Measurements from ENCODE around the gene BCL2L14. TPM values are rescaled to one million over a fixed set of nuclear protein-coding genes. Genes with fewer than 3 reads are reported as not detected.

Gene BCL2L14
- total and polyA plus RNA-seq, 2 of the 4 experiments (the other 2 are of a cell fraction): not detected

- Histone ChIP-seq H4K8ac (ENCODE audit: low read depth in 2 of 2, low read length in 2 of 2) (no peak overlapping the region), H3K18ac (ENCODE audit: low read depth, low read length) (no peak overlapping the region), H3K4me3 (ENCODE audit: insufficient read depth, low read depth, low read length) (no peak overlapping the region), H3K9me1 (ENCODE audit: insufficient read depth, low read length) (no peaks in the 10 kb centered on the region; the same call in 1 of the 2 replicates), H3K23ac (ENCODE audit: low read depth, low read length) (no peak overlapping the region), H3K14ac (replicated peaks; ENCODE audit: low read depth, low read length) (no peak overlapping the region), H3K56ac (ENCODE audit: extremely low read depth, insufficient read depth, low read length) (no peak overlapping the region), H2AFZ (replicated peaks; ENCODE audit: low read length, poor library complexity) (no peak overlapping the region), H4K91ac (ENCODE audit: insufficient read depth, low read depth, low read length) (no peak overlapping the region), H2AK9ac (replicated peaks; ENCODE audit: low read depth, low read length, poor library complexity) (no peak overlapping the region), H3K4me2 (ENCODE audit: low read depth, low read length) (no peak overlapping the region), H3K36me3 (ENCODE audit: control insufficient read depth, insufficient read depth, low read length) (peaks cover 12% of the 10 kb centered on the region), H3K4me1 (ENCODE audit: control insufficient read depth, insufficient read depth, low read length) (no peaks in the 10 kb centered on the region), H3K4ac (ENCODE audit: low read depth, low read length) (no peak overlapping the region), H4K5ac (ENCODE audit: low read depth, low read length) (no peak overlapping the region), H2BK15ac (ENCODE audit: low read depth, low read length) (no peak overlapping the region), H3K27ac (ENCODE audit: insufficient read depth, low read length) (no peak overlapping the region), H3K9ac (ENCODE audit: low read depth, low read length) (no peak overlapping the region), H2BK120ac (ENCODE audit: low read depth, low read length) (no peak overlapping the region), H2BK5ac (ENCODE audit: low read depth, low read length, poor library complexity, severe bottlenecking) (no peak overlapping the region), H2AK5ac (ENCODE audit: low read depth, low read length) (no peak overlapping the region), H2BK20ac (ENCODE audit: low read depth, low read length) (no peak overlapping the region), H3K79me1 (ENCODE audit: low read depth in 1 of 2, low read length in 2 of 2) (peaks cover 0 to 3% of the 10 kb centered on the region in 2 experiments; a peak in 1 of 4 replicates), H4K20me1 (ENCODE audit: insufficient read depth, low read length) (no peaks in the 10 kb centered on the region), H3K9me3 (ENCODE audit: control insufficient read depth, insufficient read depth, low read length) (no peaks in the 10 kb centered on the region), H3K27me3 (ENCODE audit: control insufficient read depth, insufficient read depth, low read length) (no peaks in the 10 kb centered on the region)
- no TSS peak for BruUV-seq (replicated peaks)
- intact Hi-C loops (cut with micrococcal nuclease): no loop called here
- no peak for TF ChIP-seq ELK1 (IDR thresholded peaks at IDR 0.05; ENCODE audit: borderline replicate concordance, low read depth, low read length)
- TF ChIP-seq POLR2A (IDR thresholded peaks at IDR 0.05; ENCODE audit: low read depth, low read length): no peak
- TF ChIP-seq USF2 (IDR thresholded peaks at IDR 0.05; ENCODE audit: low read depth, low read length): no peak
- no peak for TF ChIP-seq NFE2L2 (IDR thresholded peaks at IDR 0.05; ENCODE audit: low read depth, low read length)
- no peak for TF ChIP-seq CTCF (conservative IDR thresholded peaks at IDR 0.05; ENCODE audit: low read depth, low read length)
- no peak for TF ChIP-seq MAZ (IDR thresholded peaks at IDR 0.05; ENCODE audit: borderline replicate concordance, low read depth, low read length)
- TF ChIP-seq BHLHE40 (IDR thresholded peaks at IDR 0.05; ENCODE audit: low read depth, low read length): no peak
- no peak for TF ChIP-seq MAFK (IDR thresholded peaks at IDR 0.05; ENCODE audit: low read depth, low read length)
- TF ChIP-seq RCOR1 (IDR thresholded peaks at IDR 0.05; ENCODE audit: insufficient replicate concordance, low read length): no peak
- TF ChIP-seq CHD1 (IDR thresholded peaks at IDR 0.05; ENCODE audit: low read depth, low read length): no peak
- ATAC-seq (ENCODE audit: low read depth) (no peak), DNase-seq (no peak)
- ChIA-PET POLR2A (ENCODE audit: unreplicated experiment) (no interaction called here), CTCF (no interaction called here)
- dilution Hi-C loops (cut with HindIII; ENCODE audit: low sequenced_read_pairs, unreplicated experiment): no loop called here
- in situ Hi-C loops (cut with MboI; ENCODE audit: low sequenced_read_pairs): no loop called here
- no CpG with 5 or more reads among the region's 3 CpGs for WGBS, 2 experiments (ENCODE audit: extremely low coverage in 2 of 2, insufficient read length in 1 of 2)
These were observed 62.5 kb downstream of the BCL2L14 start for GRCh38 chr12:12133259-12133658.
